HepG2 (cell line): ENCODE data around the gene PKD2L1. TPM values are rescaled to one million over a fixed set of nuclear protein-coding genes. Genes with fewer than 3 reads are reported as not detected.

Experiments used
- ARID3A ChIP-seq: IDR thresholded peaks from 2 replicates; pipeline ENCODE4 v1.6.1; 2012; ENCODE audit warnings: low read depth, low read length, improper control_type of control experiment
- BCL6 ChIP-seq: IDR thresholded peaks from 2 replicates; pipeline ENCODE4 v1.6.1; 2016; ENCODE audit warnings: missing genetic modification reagents, missing compliant biosample characterization
- BORCS8-MEF2B ChIP-seq: sonication (generic); formaldehyde crosslinking; IDR thresholded peaks from 2 replicates; pipeline ENCODE4 v1.8.0; 2022; ENCODE audit warnings: mild to moderate bottlenecking, missing genetic modification reagents
- CBX1 ChIP-seq: IDR thresholded peaks from one replicate; pipeline ENCODE4 v1.6.1; 2016; ENCODE audit warnings: antibody characterized with exemption, low read depth
- CENPT ChIP-seq: sonication (generic); formaldehyde crosslinking; IDR thresholded peaks from 2 replicates; pipeline ENCODE4 v1.8.0; 2022; ENCODE audit warnings: low read depth, mild to moderate bottlenecking, moderate library complexity, missing genetic modification reagents
- HMG20A ChIP-seq: IDR thresholded peaks from 2 replicates; pipeline ENCODE4 v1.6.1; 2016; ENCODE audit warnings: borderline replicate concordance
- JDP2 ChIP-seq: sonication (generic); formaldehyde crosslinking; IDR thresholded peaks from 2 replicates; pipeline ENCODE4 v1.8.1; 2022; ENCODE audit warnings: missing genetic modification reagents, borderline replicate concordance
- MATR3 ChIP-seq: sonication (generic); formaldehyde crosslinking; IDR thresholded peaks from 2 replicates; pipeline ENCODE4 v1.4.0; 2020; ENCODE audit warnings: missing genetic modification reagents
- MBNL3 ChIP-seq: fragments of 250-450 bp; sonication (Bioruptor Pico); conservative IDR thresholded peaks from 2 replicates; pipeline ENCODE4 v1.8.0; 2022; ENCODE audit warnings: mild to moderate bottlenecking, inconsistent platforms
- MED1 ChIP-seq: sonication (generic); formaldehyde crosslinking; IDR thresholded peaks from 2 replicates; pipeline ENCODE4 v1.4.0; 2020; ENCODE audit warnings: missing genetic modification reagents
- NCOA1 ChIP-seq: sonication (generic); formaldehyde crosslinking; IDR thresholded peaks from 2 replicates; pipeline ENCODE4 v1.9.0; 2021; ENCODE audit warnings: missing genetic modification reagents
- NR1H2 ChIP-seq: sonication (generic); formaldehyde crosslinking; IDR thresholded peaks from 2 replicates; pipeline ENCODE4 v1.8.1; 2022; ENCODE audit warnings: low read depth, missing genetic modification reagents, borderline replicate concordance
- RFXANK ChIP-seq: IDR thresholded peaks from 2 replicates; pipeline ENCODE4 v1.6.1; 2016
- ZFP1 ChIP-seq: IDR thresholded peaks from 2 replicates; pipeline ENCODE4 v1.6.1; 2016
- ZNF121 ChIP-seq: sonication (generic); formaldehyde crosslinking; IDR thresholded peaks from 2 replicates; pipeline ENCODE4 v1.5.0; 2020; ENCODE audit warnings: mild to moderate bottlenecking, missing genetic modification reagents
- ZNF124 ChIP-seq: sonication (generic); formaldehyde crosslinking; IDR thresholded peaks from 2 replicates; pipeline ENCODE4 v1.4.0; 2020; ENCODE audit warnings: missing genetic modification reagents
- ZNF362 ChIP-seq: sonication (generic); formaldehyde crosslinking; IDR thresholded peaks from 2 replicates; pipeline ENCODE4 v1.4.0; 2020; ENCODE audit warnings: missing genetic modification reagents, mild to moderate bottlenecking, borderline replicate concordance
- ZNF574 ChIP-seq: sonication (generic); formaldehyde crosslinking; IDR thresholded peaks from 2 replicates; pipeline ENCODE4 v1.4.0; 2020; ENCODE audit warnings: missing genetic modification reagents
- ZNF720 ChIP-seq: sonication (generic); formaldehyde crosslinking; IDR thresholded peaks from 2 replicates; pipeline ENCODE4 v1.4.0; 2020; ENCODE audit warnings: missing genetic modification reagents
- ZNF790 ChIP-seq: sonication (generic); formaldehyde crosslinking; IDR thresholded peaks from 2 replicates; pipeline ENCODE4 v1.8.0; 2022; ENCODE audit warnings: missing genetic modification reagents, mild to moderate bottlenecking, borderline replicate concordance
- polyA plus RNA-seq, 8 experiments: library from polyadenylated mRNA; depleted of rRNA in 3 of 8; stranded (reverse) in 7 of 8; unstranded in 1 of 8; fragments of >200 nt; fragmentation: Illumina TruSeq in 4 of 8; extraction: Trizol in 4 of 8; gene quantifications; 2 replicates each; pipeline versions ENCODE4 v1.2.1 to v1.2.3, GENCODE V29; 2011 to 2016; ENCODE audit warnings: low read depth in 4 of 8, missing spikeins in 1 of 8, mixed read lengths in 1 of 8; ENCODE audit not compliant: insufficient read depth in 1 of 8
- total RNA-seq, 5 experiments: library from RNA; depleted of rRNA; stranded (reverse); fragments of >200 nt; fragmentation: Illumina TruSeq; extraction: Trizol; gene quantifications; 2 replicates each; pipeline ENCODE4 v1.2.3, GENCODE V29; 2016; ENCODE audit warnings: low read depth in 1 of 5
- TF ChIP-seq, protein P1 (sequence below): sonication (generic); formaldehyde crosslinking; IDR thresholded peaks from 2 replicates; pipeline ENCODE4 v1.4.0; 2020; ENCODE audit warnings: missing genetic modification reagents, borderline replicate concordance

The PKD2L1 gene
- total and polyA plus RNA-seq, 2 of the 13 experiments (the other 11 are each of a cell fraction or from before 2014, with no cell fraction given) = 0.07 to 0.15 TPM

DNA sequence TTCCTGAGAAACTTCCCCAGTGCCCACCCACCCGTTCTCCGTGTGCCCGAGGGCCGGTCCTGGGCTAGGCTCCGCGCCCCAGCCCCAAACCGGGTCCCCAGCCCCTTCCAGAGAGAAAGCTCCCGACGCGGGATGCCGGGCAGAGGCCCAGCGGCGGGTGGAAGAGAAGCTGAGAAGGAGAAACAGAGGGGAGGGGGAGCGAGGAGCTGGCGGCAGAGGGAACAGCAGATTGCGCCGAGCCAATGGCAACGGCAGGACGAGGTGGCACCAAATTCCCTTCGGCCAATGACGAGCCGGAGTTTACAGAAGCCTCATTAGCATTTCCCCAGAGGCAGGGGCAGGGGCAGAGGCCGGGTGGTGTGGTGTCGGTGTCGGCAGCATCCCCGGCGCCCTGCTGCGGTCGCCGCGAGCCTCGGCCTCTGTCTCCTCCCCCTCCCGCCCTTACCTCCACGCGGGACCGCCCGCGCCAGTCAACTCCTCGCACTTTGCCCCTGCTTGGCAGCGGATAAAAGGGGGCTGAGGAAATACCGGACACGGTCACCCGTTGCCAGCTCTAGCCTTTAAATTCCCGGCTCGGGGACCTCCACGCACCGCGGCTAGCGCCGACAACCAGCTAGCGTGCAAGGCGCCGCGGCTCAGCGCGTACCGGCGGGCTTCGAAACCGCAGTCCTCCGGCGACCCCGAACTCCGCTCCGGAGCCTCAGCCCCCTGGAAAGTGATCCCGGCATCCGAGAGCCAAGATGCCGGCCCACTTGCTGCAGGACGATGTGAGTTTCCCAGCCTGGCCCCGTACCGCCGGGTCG is 16.9 kb upstream of the PKD2L1 start, which contains the start of gene SCD (continued):
- TF ChIP-seq ZNF124 (no peak; the same call in 1 of the 2 replicates), CENPT (CRISPR knock-in tag) (no peak; the same call in 1 of the 2 replicates), RFXANK (CRISPR knock-in tag) (no peak), CBX1 (no peak), ZNF720 (no peak), ZNF121 (CRISPR knock-in tag) (no peak), HMG20A (CRISPR knock-in tag) (no peak), NR1H2 (CRISPR knock-in tag) (no peak), ZNF790 (peak; percentile 85; the same call in 1 of the 2 replicates), BCL6 (peak; percentile 42), ZNF574 (CRISPR knock-in tag) (no peak), NCOA1 (CRISPR knock-in tag) (peak; percentile 74; the same call in 1 of the 2 replicates), JDP2 (CRISPR knock-in tag) (no peak), MBNL3 (CRISPR knock-in tag) (no peak), MATR3 (CRISPR knock-in tag) (no peak), BORCS8-MEF2B (CRISPR knock-in tag) (peak; percentile 83; the same call in 1 of the 2 replicates), ARID3A (no peak), ZFP1 (CRISPR knock-in tag) (no peak), ZNF362 (CRISPR knock-in tag) (no peak), MED1 (CRISPR knock-in tag) (0 out of 2 replicates have a peak, but pooled peaks have one; percentile 39)
- TF ChIP-seq, protein P1, sequence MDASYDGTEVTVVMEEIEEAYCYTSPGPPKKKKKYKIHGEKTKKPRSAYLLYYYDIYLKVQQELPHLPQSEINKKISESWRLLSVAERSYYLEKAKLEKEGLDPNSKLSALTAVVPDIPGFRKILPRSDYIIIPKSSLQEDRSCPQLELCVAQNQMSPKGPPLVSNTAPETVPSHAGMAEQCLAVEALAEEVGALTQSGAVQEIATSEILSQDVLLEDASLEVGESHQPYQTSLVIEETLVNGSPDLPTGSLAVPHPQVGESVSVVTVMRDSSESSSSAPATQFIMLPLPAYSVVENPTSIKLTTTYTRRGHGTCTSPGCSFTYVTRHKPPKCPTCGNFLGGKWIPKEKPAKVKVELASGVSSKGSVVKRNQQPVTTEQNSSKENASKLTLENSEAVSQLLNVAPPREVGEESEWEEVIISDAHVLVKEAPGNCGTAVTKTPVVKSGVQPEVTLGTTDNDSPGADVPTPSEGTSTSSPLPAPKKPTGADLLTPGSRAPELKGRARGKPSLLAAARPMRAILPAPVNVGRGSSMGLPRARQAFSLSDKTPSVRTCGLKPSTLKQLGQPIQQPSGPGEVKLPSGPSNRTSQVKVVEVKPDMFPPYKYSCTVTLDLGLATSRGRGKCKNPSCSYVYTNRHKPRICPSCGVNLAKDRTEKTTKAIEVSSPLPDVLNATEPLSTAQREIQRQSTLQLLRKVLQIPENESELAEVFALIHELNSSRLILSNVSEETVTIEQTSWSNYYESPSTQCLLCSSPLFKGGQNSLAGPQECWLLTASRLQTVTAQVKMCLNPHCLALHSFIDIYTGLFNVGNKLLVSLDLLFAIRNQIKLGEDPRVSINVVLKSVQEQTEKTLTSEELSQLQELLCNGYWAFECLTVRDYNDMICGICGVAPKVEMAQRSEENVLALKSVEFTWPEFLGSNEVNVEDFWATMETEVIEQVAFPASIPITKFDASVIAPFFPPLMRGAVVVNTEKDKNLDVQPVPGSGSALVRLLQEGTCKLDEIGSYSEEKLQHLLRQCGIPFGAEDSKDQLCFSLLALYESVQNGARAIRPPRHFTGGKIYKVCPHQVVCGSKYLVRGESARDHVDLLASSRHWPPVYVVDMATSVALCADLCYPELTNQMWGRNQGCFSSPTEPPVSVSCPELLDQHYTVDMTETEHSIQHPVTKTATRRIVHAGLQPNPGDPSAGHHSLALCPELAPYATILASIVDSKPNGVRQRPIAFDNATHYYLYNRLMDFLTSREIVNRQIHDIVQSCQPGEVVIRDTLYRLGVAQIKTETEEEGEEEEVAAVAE (CRISPR knock-in tag) = peak; percentile 32; the same call in 1 of the 2 replicates
